ENCODE measurements around the gene MLH3.
"Not testable (repeated sequence)": the region's sequence is repeated elsewhere in the genome, so short reads cannot be mapped to it uniquely, and the experiment has no call there.

MLH3 gene

DNA sequence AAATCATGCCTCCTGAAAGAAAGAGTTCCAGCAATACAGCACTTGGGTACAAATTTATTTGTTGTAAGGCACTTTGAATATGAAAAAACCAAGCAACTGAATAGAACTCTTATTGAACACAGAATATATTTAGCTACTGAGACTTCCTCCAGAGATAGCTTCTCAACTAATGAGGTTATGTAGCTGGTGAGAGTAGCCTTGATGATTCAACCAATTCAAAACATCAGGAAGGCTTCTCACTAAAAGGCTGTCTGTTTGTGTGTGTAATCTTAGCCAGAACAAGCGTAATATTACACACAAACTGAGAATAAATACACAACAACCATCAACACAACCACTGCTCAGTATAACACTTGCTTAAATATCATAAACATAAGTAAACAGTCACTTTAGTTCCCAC is 28.2 kb downstream of the MLH3 start:
- no peak for DNase-seq

DNA sequence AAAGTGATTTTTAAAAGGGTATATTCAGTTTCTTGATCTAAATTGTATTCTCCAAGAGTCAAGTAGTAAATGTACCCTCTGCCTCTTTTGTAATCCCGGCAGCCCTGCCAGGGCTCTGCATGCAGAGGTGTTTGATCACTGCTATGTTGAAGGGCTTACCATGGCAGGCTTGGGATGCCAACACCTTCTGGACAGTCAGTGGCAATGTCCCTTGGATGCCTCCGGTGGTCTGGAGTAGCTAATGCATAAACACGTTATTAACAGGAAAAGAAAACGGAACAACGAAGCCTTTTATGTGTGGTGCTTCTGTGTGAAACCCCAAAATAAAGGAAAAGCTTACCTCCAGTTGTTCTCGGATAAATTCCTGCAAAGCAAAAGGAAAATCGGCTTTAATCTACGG is 28.6 kb downstream of the MLH3 start:
- DNase-seq = no peak

DNA sequence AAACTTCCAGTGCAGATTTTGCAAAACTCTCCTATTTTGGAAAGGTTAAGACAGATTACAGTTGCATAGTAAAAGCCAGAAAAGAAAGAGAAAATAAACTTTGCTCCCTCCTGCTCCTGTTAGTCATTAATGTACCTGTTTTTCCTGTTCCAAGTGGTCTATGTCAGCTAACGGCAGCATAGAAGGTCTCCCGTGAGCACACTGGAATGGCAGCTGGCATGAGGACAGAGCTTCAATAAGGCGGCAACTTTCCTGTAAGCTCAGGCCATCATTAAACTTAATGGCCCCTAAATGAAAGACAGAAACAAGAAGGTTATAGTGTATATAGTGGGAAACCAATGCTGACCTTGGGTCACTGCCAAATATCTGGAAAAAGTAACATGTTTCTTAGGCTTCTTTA is 32.6 kb downstream of the MLH3 start:
- no peak for DNase-seq

DNA sequence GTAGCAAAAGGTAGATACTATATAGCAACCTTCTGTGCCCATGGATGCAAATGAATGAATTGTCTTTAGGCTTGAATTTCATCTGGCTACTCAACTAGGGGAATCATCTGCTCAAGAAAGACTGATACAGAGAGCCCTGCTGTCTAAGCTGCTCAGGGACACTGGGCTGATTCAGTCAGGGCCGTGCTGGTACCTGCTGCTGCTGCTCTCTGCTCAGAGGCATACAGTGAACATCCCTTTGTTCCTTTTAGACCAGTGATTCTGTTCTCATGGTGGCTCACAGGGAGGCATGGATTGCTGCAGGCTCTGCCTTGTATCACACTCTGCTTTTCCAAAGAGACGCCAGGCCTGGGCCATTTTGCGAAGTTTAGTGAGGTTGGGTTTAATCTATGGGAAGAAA is 34.5 kb downstream of the MLH3 start:
- no peak for DNase-seq

DNA sequence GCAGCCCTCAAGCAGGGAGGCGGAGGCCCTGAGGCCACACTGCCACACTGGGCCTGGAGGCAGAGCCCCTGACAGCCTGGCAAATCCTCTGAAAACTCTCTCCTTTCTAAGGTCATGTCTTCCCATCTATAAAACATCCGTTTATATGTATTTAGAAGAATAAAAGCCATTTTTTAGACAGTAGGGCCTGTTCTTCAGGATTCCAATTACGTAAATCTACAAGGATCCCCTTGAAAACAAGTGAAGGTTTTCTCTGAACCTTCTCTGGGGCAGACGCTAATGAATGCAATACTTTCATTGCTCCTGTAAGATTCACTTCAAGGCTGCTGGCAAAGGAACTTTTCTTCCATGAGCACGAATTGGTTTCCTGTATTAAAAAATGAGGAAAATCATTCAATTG is 35.8 kb downstream of the MLH3 start:
- no peak for DNase-seq

DNA sequence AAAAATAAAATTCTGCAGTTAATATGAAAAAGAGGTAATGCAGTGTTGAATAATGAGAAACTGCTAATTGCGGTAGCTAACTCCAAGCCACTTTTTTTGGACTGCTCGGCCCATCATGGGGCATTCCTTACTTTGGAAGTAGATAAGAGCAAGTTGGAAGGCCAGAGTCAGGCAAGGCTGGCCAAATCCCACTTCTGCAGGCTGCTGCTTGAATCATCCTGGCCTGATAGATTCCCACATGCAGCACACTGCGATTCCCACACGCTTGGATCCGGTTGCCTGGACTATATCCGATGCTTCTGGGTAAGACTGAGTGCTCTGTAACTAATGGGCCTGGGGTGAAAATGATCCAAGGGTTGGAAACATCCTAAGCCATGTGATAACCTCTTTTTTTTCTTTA is 38.0 kb downstream of the MLH3 start:
- no peak for DNase-seq

DNA sequence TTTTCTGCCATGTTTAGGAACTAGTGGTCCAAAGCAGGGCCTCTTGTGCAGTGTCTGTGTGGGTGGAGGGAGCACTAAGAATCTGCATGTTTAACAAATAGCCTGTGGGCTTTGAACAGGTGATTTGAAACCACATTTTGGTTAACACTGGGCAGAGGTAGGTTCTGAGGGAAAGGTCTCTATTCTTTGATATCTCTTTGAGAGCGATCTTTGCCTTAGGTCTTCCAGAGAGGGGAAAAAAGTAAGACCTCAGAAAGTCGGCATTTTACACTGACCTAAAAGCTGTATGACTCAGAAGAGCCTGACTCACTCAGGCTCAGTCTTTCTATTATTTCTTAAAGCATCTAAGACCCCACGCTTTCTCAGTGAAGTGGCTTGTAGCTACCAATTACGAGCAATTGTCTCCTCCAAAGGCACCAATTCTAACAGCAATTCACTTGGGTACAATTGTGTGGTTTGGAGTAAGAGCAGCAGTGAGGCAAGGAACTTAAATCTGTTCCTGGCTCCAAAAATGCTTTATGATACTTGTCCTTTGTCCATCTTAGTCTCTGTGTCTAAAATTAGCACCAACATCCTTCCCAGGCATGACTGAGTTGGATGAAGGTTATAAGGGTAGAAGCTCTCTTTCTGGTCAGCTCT is 39.8 kb downstream of the MLH3 start:
- DNase-seq = no peak

DNA sequence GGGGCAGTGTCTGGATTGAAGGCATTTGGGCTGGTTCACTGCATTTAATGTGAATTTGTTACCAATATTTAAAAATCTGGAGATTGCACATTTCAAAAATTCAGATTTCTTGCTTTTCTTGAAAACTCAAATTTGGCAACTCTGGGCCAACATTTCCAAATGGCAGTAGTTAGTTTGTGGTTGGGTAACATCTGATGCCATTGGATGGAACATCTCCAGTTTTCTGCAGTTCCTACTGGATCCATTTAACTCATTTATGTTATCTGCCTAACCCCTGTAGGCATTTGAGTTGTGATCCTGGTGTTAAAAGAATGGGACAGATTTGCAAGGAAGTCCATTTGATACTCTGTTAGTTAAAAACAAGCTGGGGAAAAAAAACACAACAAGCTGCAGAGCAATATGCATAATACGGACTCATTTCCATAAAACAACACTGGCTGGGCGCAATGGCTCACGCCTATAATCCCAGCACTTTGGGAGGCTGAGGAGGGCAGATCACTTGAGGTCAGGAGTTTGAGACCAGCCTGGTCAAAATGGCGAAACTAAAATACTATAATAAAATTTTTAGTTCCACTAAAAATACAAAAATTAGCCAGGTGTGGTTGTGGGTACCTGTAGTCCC is 40.7 kb downstream of the MLH3 start:
- DNase-seq = no peak

DNA sequence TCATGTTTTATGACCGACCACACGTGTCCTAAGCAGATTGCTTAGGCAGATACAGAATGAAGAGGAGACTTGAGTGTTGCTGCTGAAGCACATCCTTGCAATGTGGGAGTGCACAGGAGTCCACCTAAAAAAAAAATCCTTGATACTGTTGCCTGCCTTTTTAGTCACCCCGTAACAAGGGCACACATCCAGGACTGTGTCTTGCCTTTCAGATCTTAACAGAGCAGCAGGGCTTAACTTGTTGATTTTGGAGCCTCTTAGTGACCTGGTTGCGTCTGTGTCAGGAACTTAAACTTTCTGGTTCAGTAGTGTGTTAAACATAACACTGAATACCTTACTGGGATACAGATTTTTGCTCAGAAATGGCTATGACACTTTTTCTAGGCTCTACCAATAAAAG is 42.1 kb downstream of the MLH3 start:
- no peak for DNase-seq

DNA sequence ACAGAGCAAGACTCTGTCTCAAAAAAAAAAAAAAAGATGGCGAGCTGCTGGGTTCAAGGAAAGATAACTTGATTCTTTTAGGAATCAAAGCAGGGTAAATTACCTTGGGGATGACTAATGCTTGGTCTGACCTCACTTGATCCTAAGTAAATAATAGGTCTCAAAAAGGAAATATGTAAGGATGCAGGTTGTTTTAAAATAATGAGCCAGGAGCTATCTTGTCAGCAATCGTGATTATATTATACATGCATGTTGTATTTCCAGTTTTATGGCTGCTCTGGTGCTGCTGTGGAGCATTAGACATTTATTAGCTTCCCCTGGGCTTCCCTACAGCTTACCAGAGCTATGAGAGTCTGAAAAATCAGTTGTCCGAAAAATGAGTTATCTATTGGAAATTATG is 45.9 kb downstream of the MLH3 start:
- DNase-seq = no peak

DNA sequence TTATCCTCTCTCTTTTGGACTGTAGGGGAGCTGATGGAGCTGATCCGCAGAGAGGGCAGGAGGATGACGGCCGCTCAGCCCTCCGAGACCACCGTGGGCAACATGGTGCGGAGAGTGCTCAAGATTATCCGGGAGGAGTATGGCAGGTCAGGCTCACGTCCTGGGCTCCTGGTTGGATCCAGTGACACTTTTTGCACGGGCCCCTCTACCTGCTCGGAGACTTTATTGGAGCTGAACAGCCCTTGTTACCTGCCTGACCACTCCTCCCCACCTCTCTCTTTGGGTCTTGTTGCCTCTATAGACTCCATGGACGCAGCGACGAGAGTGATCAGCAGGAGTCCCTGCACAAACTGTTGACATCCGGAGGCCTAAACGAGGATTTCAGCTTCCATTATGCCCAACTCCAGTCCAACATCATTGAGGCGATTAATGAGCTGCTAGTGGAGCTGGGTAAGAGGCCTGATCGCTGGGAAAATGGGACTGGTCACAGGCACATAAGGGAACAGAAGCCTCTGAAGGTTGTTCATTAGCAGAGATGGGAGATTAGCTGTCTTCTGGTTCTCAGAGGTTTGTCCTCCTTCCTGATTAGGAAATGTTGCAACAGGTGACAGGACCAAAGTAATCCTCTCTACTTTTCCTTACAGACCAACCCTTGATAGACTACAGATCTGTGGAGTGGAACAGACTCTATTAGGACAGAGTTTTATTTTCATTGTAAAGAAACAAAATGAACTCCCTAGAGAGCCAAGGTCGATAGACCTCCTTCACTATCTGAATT is 47.8 kb downstream of the MLH3 start:
- no peak for DNase-seq

DNA sequence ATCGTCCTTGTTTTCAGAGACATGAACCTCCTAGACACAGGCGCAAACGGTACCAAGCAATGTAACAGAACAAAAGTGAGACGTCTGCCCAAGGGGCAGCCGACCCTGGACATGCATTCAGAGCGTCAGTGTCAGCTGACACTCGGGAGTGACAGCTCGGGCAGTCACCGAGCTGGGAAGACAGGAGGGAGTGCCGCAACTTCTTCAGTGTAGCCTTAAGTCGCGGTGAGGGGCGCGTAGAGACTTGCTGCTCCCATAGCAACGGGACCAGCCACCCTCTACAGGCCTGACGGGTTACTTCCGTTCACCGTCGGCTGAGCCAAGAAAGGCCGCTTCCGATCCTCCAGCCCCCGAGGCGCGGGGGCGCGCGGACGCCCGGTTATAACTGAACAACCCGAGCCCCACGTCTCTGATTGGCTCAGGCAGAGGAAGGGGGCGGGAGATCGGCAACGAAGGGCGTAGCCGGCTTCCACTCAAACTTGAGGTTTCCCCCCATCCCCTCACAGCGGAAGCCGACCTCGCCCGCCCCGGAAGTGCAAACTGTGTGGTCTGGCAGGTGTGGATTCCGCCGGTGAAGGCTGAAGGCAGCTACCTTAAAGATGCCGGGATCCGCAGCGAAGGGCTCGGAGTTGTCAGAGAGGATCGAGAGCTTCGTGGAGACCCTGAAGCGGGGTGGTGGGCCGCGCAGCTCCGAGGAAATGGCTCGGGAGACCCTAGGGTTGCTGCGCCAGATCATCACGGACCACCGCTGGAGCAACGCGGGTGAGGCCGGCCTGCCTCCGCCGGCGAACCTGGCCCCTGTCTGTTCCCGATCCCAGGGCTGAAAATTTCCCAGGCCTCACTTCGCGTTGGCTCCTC is 48.6 kb downstream of the MLH3 start, which contains the start of gene EIF2B2:
Gene EIF2B2 (plus strand): TSS at position 530 of the 858 bp plus-strand sequence. CDS start 70 bp downstream, at position 600.
- peak; percentile 97 for DNase-seq

DNA sequence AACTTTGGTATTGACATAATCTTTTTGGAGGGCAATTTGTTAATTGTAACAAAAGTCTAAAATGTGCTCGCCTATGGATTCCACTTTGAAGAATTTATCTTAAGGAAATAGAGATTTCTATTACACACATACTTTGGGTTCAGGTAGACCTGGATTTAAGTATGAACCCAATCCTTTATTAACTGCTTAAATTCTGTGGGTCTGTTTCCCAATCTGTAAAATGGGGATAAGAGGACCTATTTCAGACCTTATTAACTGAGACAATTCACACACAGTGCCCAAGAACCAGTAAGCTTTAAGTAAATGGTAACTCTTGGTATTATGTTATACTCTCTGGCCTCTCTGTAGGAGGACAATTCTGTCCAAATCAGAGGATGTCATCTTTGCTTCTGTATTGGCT is 49.4 kb downstream of the MLH3 start:
- DNase-seq = no peak

DNA sequence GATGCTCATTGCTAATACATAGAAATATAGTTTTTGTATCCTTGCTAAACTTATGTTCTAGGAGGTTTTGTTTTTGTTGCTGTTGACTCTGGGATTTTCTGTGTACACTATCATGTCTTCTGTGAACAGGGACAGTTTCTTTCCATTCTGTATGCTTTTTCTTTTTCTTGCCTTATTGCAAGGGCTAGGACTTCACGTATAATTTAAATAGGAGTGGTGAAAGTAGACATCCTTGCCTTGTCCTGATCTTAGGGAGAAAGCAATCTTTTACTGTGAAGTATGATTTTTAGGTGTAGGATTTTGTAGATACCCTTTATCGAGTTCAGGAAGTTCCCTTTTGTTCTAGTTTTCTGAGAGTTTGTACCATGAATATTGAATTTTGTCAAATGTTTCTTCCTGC is 50.0 kb downstream of the MLH3 start:
- DNase-seq = no peak

DNA sequence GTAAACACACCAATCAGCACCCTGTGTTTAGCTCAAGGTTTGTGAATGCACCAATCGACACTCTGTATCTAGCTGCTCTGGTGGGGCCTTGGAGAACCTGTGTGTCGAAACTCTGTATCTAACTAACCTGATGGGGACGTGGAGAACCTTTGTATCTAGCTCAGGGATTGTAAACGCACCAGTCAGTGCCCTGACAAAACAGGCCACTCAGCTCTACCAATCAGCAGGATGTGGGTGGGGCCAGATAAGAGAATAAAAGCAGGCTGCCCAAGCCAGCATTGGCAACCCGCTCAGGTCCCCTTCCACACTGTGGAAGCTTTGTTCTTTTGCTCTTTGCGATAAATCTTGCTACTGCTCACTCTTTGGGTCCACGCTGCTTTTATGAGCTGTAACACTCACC is 55.5 kb downstream of the MLH3 start:
- DNase-seq = not testable (repeated sequence)

DNA sequence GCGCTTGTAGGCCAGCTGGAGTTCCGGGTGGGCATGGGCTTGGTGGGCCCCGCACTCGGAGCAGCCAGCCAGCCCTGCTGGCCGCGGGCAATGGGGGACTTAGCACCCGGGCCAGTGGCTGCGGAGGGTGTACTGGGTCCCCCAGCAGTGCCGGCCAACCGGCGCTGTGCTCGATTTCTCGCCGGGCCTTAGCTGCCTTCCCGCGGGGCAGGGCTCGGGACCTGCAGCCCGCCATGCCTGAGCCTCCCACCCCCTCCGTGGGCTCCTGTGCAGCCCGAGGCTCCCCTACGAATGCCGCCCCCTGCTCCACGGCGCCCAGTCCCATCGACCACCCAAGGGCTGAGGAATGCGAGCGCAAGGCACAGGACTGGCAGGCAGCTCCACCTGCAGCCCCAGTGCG is 57.1 kb downstream of the MLH3 start:
- DNase-seq = not testable (repeated sequence)

DNA sequence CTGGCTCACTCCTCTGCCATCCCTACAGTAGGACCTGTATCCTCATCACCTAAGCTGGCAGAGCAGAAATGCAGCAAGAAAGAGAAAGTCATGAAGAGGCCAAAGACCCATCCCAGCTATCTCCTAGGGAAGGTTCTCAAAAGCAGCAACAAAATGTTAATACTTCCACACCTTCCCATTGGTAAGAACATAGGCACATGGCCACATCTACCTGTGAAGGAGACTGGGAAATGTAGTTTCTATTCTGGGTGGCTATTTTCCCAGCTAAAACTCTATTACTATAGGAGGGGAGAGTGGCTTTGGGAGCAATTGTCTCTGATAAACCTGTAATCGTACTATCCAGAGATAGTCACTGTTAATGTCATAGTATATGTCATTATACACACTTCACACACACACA is 62.3 kb downstream of the MLH3 start:
- DNase-seq = no peak

DNA sequence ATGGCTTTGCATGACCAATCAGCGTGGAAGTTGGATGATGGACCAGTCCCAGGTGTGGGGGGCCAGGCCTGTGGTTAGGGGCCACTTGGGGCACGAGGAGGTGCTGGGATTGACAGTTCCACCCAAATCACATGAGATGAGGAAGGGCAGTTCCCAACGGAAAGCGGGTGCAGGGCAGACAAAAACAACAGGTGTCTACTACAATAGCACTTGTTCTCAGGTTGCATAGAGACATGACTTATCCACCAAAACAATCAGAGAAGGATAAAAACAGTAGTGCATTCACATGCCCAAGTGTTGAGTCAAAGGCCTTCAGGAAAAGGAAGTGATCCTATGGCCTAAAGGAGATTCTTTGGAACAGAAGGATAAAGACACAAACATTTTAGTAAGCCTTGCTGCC is 63.1 kb downstream of the MLH3 start:
- DNase-seq = no peak

DNA sequence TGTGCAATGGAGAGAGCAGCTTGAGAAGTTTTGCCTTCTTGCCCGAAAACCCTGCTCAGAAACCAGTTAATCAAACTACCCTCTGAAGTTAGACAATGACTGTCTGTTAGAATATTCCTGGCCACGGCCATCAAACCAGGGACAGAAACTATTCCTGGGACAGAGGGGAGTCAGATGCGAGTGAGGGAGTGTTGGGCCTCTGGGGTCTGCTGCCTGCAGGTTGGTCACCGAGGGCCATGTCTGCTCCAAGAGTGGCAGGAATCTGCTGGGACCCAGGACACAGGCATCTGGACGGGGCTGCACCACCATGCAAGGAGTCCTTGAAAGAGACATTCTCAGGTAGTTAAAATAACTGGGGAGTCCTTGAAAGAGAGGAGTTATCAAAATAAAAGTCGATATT is 65.5 kb downstream of the MLH3 start:
- DNase-seq = no peak

DNA sequence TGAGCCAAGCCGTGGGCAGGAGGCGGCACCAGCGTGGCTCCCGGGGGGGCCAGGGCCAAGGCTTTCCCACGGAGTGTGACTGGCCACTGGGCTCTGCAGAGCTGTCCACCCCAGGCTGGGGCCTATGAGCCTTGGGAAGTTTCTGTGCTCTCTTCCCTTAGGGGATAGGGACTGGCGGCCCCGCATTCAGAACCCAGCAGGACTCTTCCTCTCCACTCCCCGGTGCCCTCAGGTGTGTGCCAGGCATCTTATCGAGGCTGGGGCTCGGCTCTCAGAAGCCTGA is 66.3 kb downstream of the MLH3 start:
- DNase-seq = no peak

DNA sequence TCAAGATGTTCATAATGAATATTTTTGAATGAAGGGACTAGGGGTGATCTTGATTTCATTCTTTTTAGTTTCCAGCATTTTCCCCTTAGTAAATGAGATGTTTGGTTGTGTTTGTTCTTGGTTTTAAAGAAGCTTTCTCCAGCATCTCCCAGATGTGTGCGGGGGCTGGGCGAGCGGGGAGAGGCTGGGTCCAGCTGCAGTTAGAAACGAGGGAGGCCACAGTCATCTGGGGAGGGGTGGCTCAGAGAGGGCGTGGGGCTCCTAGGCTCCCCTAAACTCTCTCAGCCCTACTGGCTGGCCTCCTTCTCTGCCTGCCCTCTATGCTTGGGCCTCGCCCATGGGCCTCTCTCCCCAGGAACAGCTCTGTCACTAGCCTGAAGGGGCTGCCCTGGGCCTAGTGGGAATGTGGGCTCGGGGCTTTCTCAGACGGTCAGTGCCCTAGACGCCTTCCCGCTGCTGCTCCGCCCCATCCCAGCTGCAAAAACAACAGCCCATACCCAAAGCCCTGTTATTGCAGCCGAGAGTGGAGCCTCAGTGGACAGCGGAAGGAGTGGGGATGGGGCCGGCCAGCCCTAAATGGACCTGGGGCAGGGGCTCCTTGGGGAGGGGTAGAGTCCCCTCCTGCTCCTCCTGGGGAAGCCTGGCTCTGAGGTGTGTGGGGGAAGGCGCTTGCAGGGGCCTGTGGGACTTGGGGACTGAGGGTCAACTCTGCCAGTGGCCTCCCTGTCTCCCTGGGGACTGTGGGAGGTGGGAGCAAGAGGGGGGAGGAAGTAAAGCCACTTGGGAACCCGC is 66.8 kb downstream of the MLH3 start:
- DNase-seq = no peak

DNA sequence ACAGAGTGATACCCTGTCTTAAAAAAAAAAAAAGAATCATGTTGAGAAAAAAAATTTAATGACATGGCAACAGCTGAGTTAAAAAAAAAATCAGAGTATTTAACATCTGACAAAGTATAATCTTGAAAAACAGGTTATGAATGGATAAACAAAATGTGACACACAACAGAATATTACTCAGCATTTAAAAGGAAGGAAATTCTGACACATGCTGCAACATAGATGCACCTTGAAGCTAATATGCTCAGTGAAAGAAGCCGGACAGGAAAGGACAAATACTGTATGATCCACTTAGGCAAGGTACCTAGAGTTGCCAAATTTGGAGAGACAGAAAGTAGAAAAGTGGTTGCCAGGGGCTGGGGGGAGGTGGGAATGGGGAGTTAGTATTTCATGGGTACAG is 67.9 kb downstream of the MLH3 start:
- no peak for DNase-seq

DNA sequence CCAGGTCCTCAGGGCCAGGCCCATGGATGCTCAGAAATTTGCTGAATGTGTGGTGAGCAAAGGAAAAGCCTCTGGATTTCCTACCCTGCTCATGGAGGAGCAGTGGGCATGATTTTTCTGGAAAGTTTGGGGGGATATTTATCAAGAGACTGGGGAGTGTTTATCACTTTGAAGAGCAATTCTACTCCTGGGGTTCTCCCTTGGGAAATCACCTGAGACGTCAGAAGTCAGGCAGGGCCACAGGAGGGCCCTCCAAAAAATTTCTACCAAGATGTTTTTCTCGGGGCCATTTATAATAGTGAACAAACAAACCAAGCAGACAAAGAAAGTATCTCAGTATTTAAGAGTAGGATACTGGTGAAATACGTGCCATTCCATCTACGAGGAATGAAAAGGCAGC is 68.6 kb downstream of the MLH3 start:
- DNase-seq = no peak

Measured in NCI-H1105 (cell line).